T-cell (primary cell): ENCODE data around the gene PSMD1. TPM values are rescaled to one million over a fixed set of nuclear protein-coding genes. Genes with fewer than 3 reads are reported as not detected.

Experiments
- ATAC-seq, 4 experiments: fragments of 200-7000 bp in 3 of 4; fragments of 150-1000 bp in 1 of 4; cut with Tn5 transposase; replicated peaks in 1 of 4; 1 replicate in 3 of 4; 2 replicates in 1 of 4; pipeline ENCODE4 v1.10.0; 2021; ENCODE audit warnings: moderate library complexity in 3 of 4, mild to moderate bottlenecking in 2 of 4, moderate number of reproducible peaks in 1 of 4
- CTCF ChIA-PET, 2 donors: fragments of 300-600 bp; sonication (Branson Sonifier 250); formaldehyde crosslinking; loops; one replicate each; lab custom pipeline; 2022; ENCODE audit warnings: antibody characterized with exemption in 2 of 2; lab: Charles Lee
- POLR2A ChIA-PET, 2 donors: fragments of 300-600 bp; sonication (Branson Sonifier 250); formaldehyde crosslinking; loops; one replicate each; lab custom pipeline; 2022; ENCODE audit warnings: antibody characterized with exemption in 2 of 2; lab: Charles Lee
- DNase-seq, 35 experiments: peaks; one replicate each; pipeline versions ENCODE4 v3.0.0 to v3.0.0-alpha.2; 2013 to 2023
- H3K27ac ChIP-seq: one replicate; pipeline ENCODE4 v1.5.1; 2013; ENCODE audit warnings: low read length
- H3K27me3 ChIP-seq, 2 experiments: replicated peaks in 1 of 2; 1 replicate in 1 of 2; 2 replicates in 1 of 2; pipeline versions ENCODE4 v1.6.1 to v1.7.0; 2013; ENCODE audit warnings: low read length in 1 of 2, mixed read lengths in 1 of 2; ENCODE audit not compliant: control insufficient read depth in 2 of 2, insufficient read depth in 2 of 2; ENCODE audit errors: extremely low read depth in 1 of 2
- H3K36me3 ChIP-seq, 2 donors: 1 replicate in 1 of 2; 2 replicates in 1 of 2; pipeline versions ENCODE4 v1.6.1 to v1.7.0; 2013; ENCODE audit warnings: low read length in 1 of 2; ENCODE audit not compliant: control insufficient read depth in 2 of 2, insufficient read depth in 1 of 2; ENCODE audit errors: extremely low read depth in 1 of 2
- H3K4me1 ChIP-seq, 2 experiments: 1 replicate in 1 of 2; 2 replicates in 1 of 2; pipeline versions ENCODE4 v1.6.1 to v1.7.0; 2013; ENCODE audit warnings: low read length in 2 of 2, mixed read lengths in 1 of 2; ENCODE audit not compliant: insufficient read depth in 2 of 2, control insufficient read depth in 1 of 2; ENCODE audit errors: extremely low read depth in 1 of 2
- H3K4me3 ChIP-seq, 2 donors: 1 replicate in 1 of 2; 2 replicates in 1 of 2; pipeline versions ENCODE4 v1.5.1 to v1.7.0; 2013; ENCODE audit warnings: mild to moderate bottlenecking in 2 of 2, low read length in 1 of 2, moderate library complexity in 1 of 2; ENCODE audit not compliant: control insufficient read depth in 1 of 2; ENCODE audit errors: extremely low read depth in 1 of 2
- H3K9me3 ChIP-seq: 2 replicates; pipeline ENCODE4 v1.7.0; 2013
- H3K27ac Mint-ChIP-seq, 2 donors: one replicate each; pipeline ENCODE4 v1.8.0; 2020 to 2021; ENCODE audit warnings: mild to moderate bottlenecking in 2 of 2, mixed read lengths in 2 of 2
- H3K27me3 Mint-ChIP-seq, 2 donors: one replicate each; pipeline ENCODE4 v1.8.0; 2021 to 2022; ENCODE audit warnings: mixed read lengths in 2 of 2
- H3K36me3 Mint-ChIP-seq: one replicate; pipeline ENCODE4 v1.8.0; 2021; ENCODE audit warnings: mixed read lengths
- H3K4me1 Mint-ChIP-seq, 3 donors: one replicate each; pipeline ENCODE4 v1.8.0; 2020 to 2022; ENCODE audit warnings: mixed read lengths in 3 of 3, mild to moderate bottlenecking in 1 of 3
- H3K4me3 Mint-ChIP-seq, 3 donors: one replicate each; pipeline ENCODE4 v1.8.0; 2020 to 2022; ENCODE audit warnings: mild to moderate bottlenecking in 3 of 3, mixed read lengths in 3 of 3, moderate library complexity in 3 of 3
- H3K9me3 Mint-ChIP-seq, 3 donors: one replicate each; pipeline ENCODE4 v1.8.0; 2020 to 2022; ENCODE audit warnings: mixed read lengths in 3 of 3
- WGBS: methylation state at CpG from one replicate; pipeline ENCODE4 v1.1.5; 2013; ENCODE audit warnings: missing lambda C conversion rate; ENCODE audit not compliant: insufficient coverage; 5-methylcytosine and 5-hydroxymethylcytosine counted together
- total RNA-seq, 35 experiments: library from RNA in 6 of 35; stranded (reverse) in 6 of 35; fragments of 120-200 nt in 1 of 35; gene quantifications; one replicate each; pipeline versions ENCODE4 v1.2.1 to v1.2.4 and lab custom pipeline; 2013 to 2026

Gene PSMD1
- total RNA-seq, 5 donors from 2014 or later (not counting 1 experiment from before 2014, with no cell fraction given): 39.5 to 48.2 (median 46.9) TPM

- Histone ChIP-seq H3K36me3 (no peaks in the 10 kb centered on the region), H3K4me3 (no peak overlapping the region), H3K27ac (no peak overlapping the region), H3K27me3 (peaks cover 0 to 9% of the 10 kb centered on the region in 2 experiments), H3K9me3 (no peaks in the 10 kb centered on the region), H3K4me1 (peaks cover 4 to 16% of the 10 kb centered on the region in 2 experiments)
- Mint-ChIP-seq H3K27me3 (peaks cover 0 to 7% of the 10 kb centered on the region in 2 donors), H3K36me3 (no peaks in the 10 kb centered on the region), H3K27ac (no peak overlapping the region), H3K4me1 (peaks cover 12 to 17% (median 13%) of the 10 kb centered on the region in 3 donors), H3K4me3 (no peak overlapping the region), H3K9me3 (no peaks in the 10 kb centered on the region)
- ChIA-PET POLR2A (no interaction called here), CTCF (no interaction called here)
- WGBS: 59% methylated on average over 2 of the region's 3 CpGs
- no peak for DNase-seq
- no peak for ATAC-seq
Observed at GRCh38 chr2:231200805-231201474, 144.3 kb downstream of the PSMD1 start.

- H3K9me3 Mint-ChIP-seq: no peaks in the 10 kb centered on the region
- Histone ChIP-seq H3K27ac (no peak overlapping the region), H3K36me3 (no peaks in the 10 kb centered on the region), H3K9me3 (no peaks in the 10 kb centered on the region), H3K27me3 (peaks cover 0 to 9% of the 10 kb centered on the region in 2 experiments), H3K4me1 (peaks cover 4 to 16% of the 10 kb centered on the region in 2 experiments), H3K4me3 (no peak overlapping the region)
- no peak overlapping the region for H3K27ac Mint-ChIP-seq
- 43% methylated on average over 3 of the region's 4 CpGs for WGBS
- CTCF ChIA-PET: no interaction called here
- POLR2A ChIA-PET: no interaction called here
- no peak for DNase-seq
- H3K4me3 Mint-ChIP-seq: no peak overlapping the region
- H3K4me1 Mint-ChIP-seq: peaks cover 12 to 17% (median 13%) of the 10 kb centered on the region in 3 donors
- peaks cover 0 to 7% of the 10 kb centered on the region in 2 donors for H3K27me3 Mint-ChIP-seq
- no peak for ATAC-seq
- H3K36me3 Mint-ChIP-seq: no peaks in the 10 kb centered on the region
Observed at GRCh38 chr2:231201475-231201814, 144.8 kb downstream of the PSMD1 start.

GRCh38 chr2:231203087-231203486 is 146.4 kb downstream of the PSMD1 start:
- no peak for DNase-seq
- H3K27me3 ChIP-seq: peaks cover 0 to 9% of the 10 kb centered on the region in 2 experiments
- no peak for ATAC-seq
- CTCF ChIA-PET: no interaction called here
- Mint-ChIP-seq H3K36me3 (no peaks in the 10 kb centered on the region), H3K4me1 (peaks cover 6 to 7% (median 7%) of the 10 kb centered on the region in 3 donors), H3K27me3 (peaks cover 0 to 7% of the 10 kb centered on the region in 2 donors), H3K4me3 (no peak overlapping the region), H3K9me3 (no peaks in the 10 kb centered on the region), H3K27ac (no peak overlapping the region)
- no peaks in the 10 kb centered on the region for H3K36me3 ChIP-seq
- H3K27ac ChIP-seq: no peak overlapping the region
- POLR2A ChIA-PET: no interaction called here
- 85% methylated on average over 7 of the region's 7 CpGs for WGBS
- H3K4me1 ChIP-seq: peaks cover 0 to 10% of the 10 kb centered on the region in 2 experiments
- H3K4me3 ChIP-seq: no peak overlapping the region
- no peaks in the 10 kb centered on the region for H3K9me3 ChIP-seq

DNA sequence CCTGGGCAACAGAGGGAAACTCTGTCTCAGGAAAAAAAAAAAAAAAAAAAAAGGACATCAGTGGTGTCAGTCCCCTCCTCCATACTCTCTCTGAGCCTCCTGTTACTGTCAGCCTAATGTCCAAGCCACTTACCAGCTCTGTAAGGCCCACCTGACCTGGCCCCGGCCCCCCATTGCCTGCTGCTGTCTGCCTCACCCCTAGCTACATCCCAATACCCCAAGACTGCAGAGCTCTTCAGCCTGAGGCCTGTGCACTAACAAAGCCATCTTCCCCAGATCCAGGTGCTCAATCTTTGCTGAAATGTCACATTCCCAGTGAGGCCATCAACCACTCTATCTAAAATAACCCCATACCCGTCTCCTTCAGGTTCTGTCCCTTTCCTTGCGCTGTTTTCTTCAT is 147.5 kb downstream of the PSMD1 start:
- H3K4me3 Mint-ChIP-seq: no peak overlapping the region
- H3K4me1 ChIP-seq: peaks cover 0 to 2% of the 10 kb centered on the region in 2 experiments
- 77% methylated on average over 1 of the region's 3 CpGs for WGBS
- ChIA-PET CTCF (interaction anchor here in 1 of 2 donors (0.7 kb wide), 2 partner anchors 79 to 1445 kb away, joined by 6 read pairs; no protein-coding TSS in a partner anchor), POLR2A (no interaction called here)
- H3K27me3 ChIP-seq: peaks cover 0 to 6% of the 10 kb centered on the region in 2 experiments
- ATAC-seq (no peak), DNase-seq (no peak)
- no peak overlapping the region for H3K4me3 ChIP-seq
- H3K27me3 Mint-ChIP-seq: peaks cover 0 to 7% of the 10 kb centered on the region in 2 donors
- H3K36me3 ChIP-seq: no peaks in the 10 kb centered on the region
- no peak overlapping the region for H3K27ac ChIP-seq
- H3K9me3 Mint-ChIP-seq: no peaks in the 10 kb centered on the region
- no peaks in the 10 kb centered on the region for H3K9me3 ChIP-seq
- H3K36me3 Mint-ChIP-seq: peaks cover 2% of the 10 kb centered on the region
- no peak overlapping the region for H3K27ac Mint-ChIP-seq
- H3K4me1 Mint-ChIP-seq: peaks cover 2% of the 10 kb centered on the region in 3 donors

GRCh38 chr2:231204581-231204980 is 147.9 kb downstream of the PSMD1 start:
- Histone ChIP-seq H3K36me3 (no peaks in the 10 kb centered on the region), H3K9me3 (no peaks in the 10 kb centered on the region), H3K4me1 (no peaks in the 10 kb centered on the region), H3K27ac (no peak overlapping the region), H3K27me3 (peaks cover 0 to 6% of the 10 kb centered on the region in 2 experiments), H3K4me3 (no peak overlapping the region)
- ChIA-PET POLR2A (no interaction called here), CTCF (no interaction called here)
- no peaks in the 10 kb centered on the region for H3K4me1 Mint-ChIP-seq
- no peak overlapping the region for H3K27ac Mint-ChIP-seq
- no peak overlapping the region for H3K4me3 Mint-ChIP-seq
- DNase-seq: no peak
- H3K9me3 Mint-ChIP-seq: no peaks in the 10 kb centered on the region
- 79% methylated on average over 5 of the region's 5 CpGs for WGBS
- H3K36me3 Mint-ChIP-seq: peaks cover 2% of the 10 kb centered on the region
- H3K27me3 Mint-ChIP-seq: peaks cover 0 to 7% of the 10 kb centered on the region in 2 donors
- no peak for ATAC-seq

DNA sequence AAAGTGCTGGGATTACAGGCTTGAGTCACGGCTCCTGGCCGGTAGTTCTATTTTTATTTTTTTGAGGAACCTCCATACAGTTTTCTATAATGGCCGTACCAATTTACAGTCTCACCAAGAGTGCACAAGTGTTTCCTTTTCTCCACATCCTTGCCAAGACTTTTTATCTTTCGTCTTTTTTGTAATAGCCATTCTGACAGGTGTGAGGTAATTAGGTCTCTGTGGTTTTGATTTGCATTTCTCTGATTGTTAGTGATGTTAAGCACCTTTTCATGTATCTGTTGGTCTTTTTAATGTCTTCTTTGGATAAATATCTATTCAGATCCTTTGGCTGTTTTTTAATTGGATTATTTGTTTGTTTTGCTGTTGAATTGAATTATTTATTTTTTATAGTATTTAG is 151.1 kb downstream of the PSMD1 start:
- POLR2A ChIA-PET: no interaction called here

More for the DNA sequence above, 151.1 kb downstream of the PSMD1 start:
- Histone ChIP-seq H3K9me3 (no peaks in the 10 kb centered on the region), H3K36me3 (no peaks in the 10 kb centered on the region), H3K4me1 (no peaks in the 10 kb centered on the region), H3K27ac (no peak overlapping the region), H3K27me3 (no peaks in the 10 kb centered on the region), H3K4me3 (no peak overlapping the region)
- no CpG with 5 or more reads among the region's 4 CpGs for WGBS
- DNase-seq: no peak
- Mint-ChIP-seq H3K4me3 (no peak overlapping the region), H3K27ac (no peak overlapping the region), H3K4me1 (no peaks in the 10 kb centered on the region), H3K9me3 (no peaks in the 10 kb centered on the region), H3K36me3 (peaks cover 2% of the 10 kb centered on the region), H3K27me3 (no peaks in the 10 kb centered on the region)
- ATAC-seq: no peak
- CTCF ChIA-PET: no interaction called here
